ENCODE results near the gene CBX4.

GRCh38 chr17:79791735-79792161 lies 47.5 kb downstream of the CBX4 start:
- TF ChIP-seq CTCF (IDR thresholded peaks at IDR 0.05) = no peak
- TF ChIP-seq POLR2A (IDR thresholded peaks at IDR 0.05) = no peak

Measured in right lobe of liver (tissue), 4 donors.